ENCODE results near the gene C13orf46. TPM values are rescaled to one million over a fixed set of nuclear protein-coding genes. Genes with fewer than 3 reads are reported as not detected.

C13orf46 gene
- 0.46 and 0.69 TPM in 2 replicates for total RNA-seq

- H3K4me1 Mint-ChIP-seq: no peaks in the 10 kb centered on the region
- H3K9me3 Mint-ChIP-seq: no peaks in the 10 kb centered on the region
- intact Hi-C loops (cut with micrococcal nuclease): no loop called here
- DNase-seq (no peak), ATAC-seq (ENCODE audit: low read depth) (no peak)
- H3K36me3 Mint-ChIP-seq (ENCODE audit: low read depth): peaks cover 34% of the 10 kb centered on the region
- ChIA-PET POLR2A (no interaction called here), CTCF (no interaction called here)
- no peak for TF ChIP-seq CTCF (IDR thresholded peaks at IDR 0.05)
- no peak within 1 kb of the TSS for H3K4me3 Mint-ChIP-seq
- no peaks in the 10 kb centered on the region for H3K27me3 Mint-ChIP-seq
- no peak within 1 kb of the TSS for H3K27ac Mint-ChIP-seq
Measured at GRCh38 chr13:113973218-113974164, at the start of gene C13orf46. Gene C13orf46 (minus strand): TSS chr13:113974076. CDS start chr13:113973997, 79 bp downstream.

- CTCF ChIA-PET: interaction anchor here (1.7 kb wide), 1 partner anchor 87 kb away, joined by 6 read pairs; no protein-coding TSS in a partner anchor
- peak overlapping the region; percentile 30 for H3K27ac Mint-ChIP-seq
- H3K36me3 Mint-ChIP-seq (ENCODE audit: low read depth): peaks cover 60% of the 10 kb centered on the region
- H3K27me3 Mint-ChIP-seq: no peaks in the 10 kb centered on the region
- peaks cover 63% of the 10 kb centered on the region for H3K4me1 Mint-ChIP-seq
- POLR2A ChIA-PET: no interaction called here
- ATAC-seq (ENCODE audit: low read depth) (no peak), DNase-seq (no peak)
- intact Hi-C loops (cut with micrococcal nuclease): loop anchor here (5.0 kb wide), 1 partner anchor 204 kb away; no protein-coding TSS in a partner anchor
- no peak overlapping the region for H3K4me3 Mint-ChIP-seq
- no peak for TF ChIP-seq CTCF (IDR thresholded peaks at IDR 0.05)
- no peaks in the 10 kb centered on the region for H3K9me3 Mint-ChIP-seq
Measured at GRCh38 chr13:114022876-114023275, 49.0 kb upstream of the C13orf46 start.

- intact Hi-C loops (cut with micrococcal nuclease): loop anchor here (5.0 kb wide), 1 partner anchor 205 kb away; no protein-coding TSS in a partner anchor
- H3K36me3 Mint-ChIP-seq (ENCODE audit: low read depth): peaks cover 59% of the 10 kb centered on the region
- no peak overlapping the region for H3K4me3 Mint-ChIP-seq
- no peaks in the 10 kb centered on the region for H3K9me3 Mint-ChIP-seq
- ChIA-PET POLR2A (no interaction called here), CTCF (no interaction called here)
- H3K27ac Mint-ChIP-seq: no peak overlapping the region
- no peaks in the 10 kb centered on the region for H3K27me3 Mint-ChIP-seq
- ATAC-seq (ENCODE audit: low read depth) (no peak), DNase-seq (no peak)
- no peak for TF ChIP-seq CTCF (IDR thresholded peaks at IDR 0.05)
- H3K4me1 Mint-ChIP-seq: peaks cover 57% of the 10 kb centered on the region
Measured at GRCh38 chr13:114022309-114022669, 48.4 kb upstream of the C13orf46 start.

- ChIA-PET CTCF (no interaction called here), POLR2A (interaction anchor here (0.5 to 0.9 kb wide), 2 partner anchors 38 to 45 kb away, joined by 3 read pairs; no protein-coding TSS in a partner anchor)
- Mint-ChIP-seq H3K4me1 (peaks cover 51% of the 10 kb centered on the region), H3K9me3 (no peaks in the 10 kb centered on the region), H3K36me3 (ENCODE audit: low read depth) (peaks cover 61% of the 10 kb centered on the region), H3K27ac (peak overlapping the region; percentile 50), H3K4me3 (no peak overlapping the region), H3K27me3 (no peaks in the 10 kb centered on the region)
- ATAC-seq (ENCODE audit: low read depth) (no peak), DNase-seq (no peak)
- TF ChIP-seq CTCF (IDR thresholded peaks at IDR 0.05): no peak
- intact Hi-C loops (cut with micrococcal nuclease): loop anchor here (5.0 kb wide), 1 partner anchor 206 kb away; no protein-coding TSS in a partner anchor
Measured at GRCh38 chr13:114021464-114022308, 47.8 kb upstream of the C13orf46 start.

All from activated B cell treated with CpG ODN at 0.5 μM for 24 hours (primary cell).